HG03135 (cell line): ENCODE data around the gene PXK.
"Not testable (repeated sequence)": the region's sequence is repeated elsewhere in the genome, so short reads cannot be mapped to it uniquely, and the experiment has no call there.

Experiments
- ATAC-seq: cut with Tn5 transposase; IDR thresholded peaks from one replicate; pipeline ENCODE4 v1.9.1; 2021; ENCODE audit warnings: mild to moderate bottlenecking, moderate library complexity; ENCODE audit not compliant: unreplicated experiment

Gene PXK

GRCh38 chr3:58416191-58416590, 83.5 kb downstream of the PXK start:
- no peak for ATAC-seq

- no peak for ATAC-seq
Observed at GRCh38 chr3:58417075-58417474, 84.4 kb downstream of the PXK start.

- ATAC-seq: no peak
Observed at GRCh38 chr3:58418227-58418626, 85.5 kb downstream of the PXK start.

GRCh38 chr3:58419780-58420507, 87.3 kb downstream of the PXK start:
- peak; percentile 51 for ATAC-seq

- no peak for ATAC-seq
Observed at GRCh38 chr3:58421004-58421403, 88.3 kb downstream of the PXK start.

DNA sequence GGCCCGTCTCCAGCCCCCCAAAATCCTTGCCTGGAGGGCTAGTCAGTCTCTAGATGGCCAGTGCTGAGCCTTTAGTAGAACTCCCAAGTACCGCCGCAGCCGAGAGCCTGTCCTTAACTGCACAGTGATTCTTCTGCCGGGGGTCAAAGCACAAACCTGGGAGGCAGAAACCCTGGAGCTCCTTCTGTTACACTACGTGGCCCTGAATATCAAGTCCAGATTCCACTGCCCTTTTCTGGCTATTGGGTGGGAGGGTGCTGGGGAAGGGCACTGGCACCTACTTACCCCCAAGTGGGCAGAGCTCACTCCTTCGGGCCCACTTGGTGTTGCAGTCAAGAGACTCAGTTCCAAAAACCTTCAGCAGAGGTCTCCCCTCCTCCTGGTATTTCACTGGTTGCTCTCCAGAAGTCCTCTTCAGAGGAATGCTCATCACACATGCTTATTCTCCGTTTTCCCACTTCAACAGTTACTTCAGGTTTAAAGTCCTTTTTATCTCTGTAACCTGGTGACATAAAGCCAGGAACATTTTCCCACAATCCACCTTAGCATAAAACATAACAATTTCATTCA, 90.1 kb downstream of the PXK start:
- no peak for ATAC-seq

GRCh38 chr3:58424613-58425012, 91.9 kb downstream of the PXK start:
- no peak for ATAC-seq

DNA sequence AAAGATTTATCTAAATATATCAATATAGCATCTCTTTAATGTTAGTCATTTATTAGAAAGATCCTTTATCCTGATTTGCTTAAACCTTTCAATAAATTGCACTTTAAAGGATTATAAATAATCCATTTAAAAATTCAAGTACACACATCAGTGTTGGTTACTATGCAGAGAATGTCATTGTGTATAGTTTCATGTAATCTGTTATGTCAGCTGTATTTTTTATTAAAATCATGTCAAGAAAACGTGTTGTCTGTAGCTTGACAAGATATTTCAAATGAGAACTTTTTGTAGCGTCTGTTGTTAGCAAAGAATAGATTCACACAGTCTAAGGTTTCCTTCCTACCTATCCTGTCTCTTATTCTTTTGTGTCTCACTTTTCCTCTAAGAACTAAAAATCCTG, 93.1 kb downstream of the PXK start:
- ATAC-seq: no peak

- ATAC-seq: no peak
Observed at GRCh38 chr3:58427661-58428361, 95.1 kb downstream of the PXK start.

GRCh38 chr3:58429657-58430056, 97.0 kb downstream of the PXK start:
- ATAC-seq: no peak

- no peak for ATAC-seq
Observed at GRCh38 chr3:58432905-58433304, 100.2 kb downstream of the PXK start.

DNA sequence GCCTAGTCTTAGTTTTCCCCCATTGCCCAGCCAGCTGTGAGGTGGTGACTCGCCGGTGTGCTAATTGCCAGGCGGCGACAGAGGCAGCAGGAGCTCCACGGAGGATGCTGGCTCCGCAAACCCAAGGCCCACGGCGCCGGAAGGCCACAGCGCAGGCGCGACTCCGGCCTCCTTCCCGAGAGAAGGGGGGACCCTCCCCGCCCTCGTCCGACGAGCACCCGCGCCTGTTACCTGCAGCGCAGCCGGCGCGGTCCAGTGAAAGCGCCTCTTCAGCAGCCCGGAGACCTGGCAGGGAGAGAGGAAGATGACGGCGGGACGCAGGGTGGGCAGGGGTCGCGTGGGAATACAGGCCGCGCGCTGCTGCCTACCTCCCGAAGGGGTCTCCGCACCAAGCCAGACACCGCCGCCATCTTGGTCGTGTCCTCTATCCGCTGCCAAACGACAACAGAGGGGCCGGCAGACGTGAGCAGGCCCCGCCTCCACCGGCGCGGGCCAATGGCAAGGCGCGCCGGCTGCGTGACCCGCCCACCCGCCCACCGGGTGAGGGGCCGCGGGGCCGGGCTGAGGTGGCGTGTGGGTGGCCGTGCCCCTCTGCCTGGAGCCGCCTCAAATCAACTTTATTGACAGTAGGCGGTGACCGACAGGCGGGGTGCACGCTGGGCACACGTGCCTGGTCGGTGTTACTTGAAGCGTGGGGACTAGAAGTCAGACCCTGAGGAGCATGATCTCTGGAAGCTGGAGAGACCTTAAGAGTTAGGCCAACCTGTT, 100.9 kb downstream of the PXK start, which contains the start of gene PDHB:
TSS of gene PDHB (minus strand) at position 433 of the 768 bp plus-strand sequence. CDS start at position 410, 23 bp downstream.
- ATAC-seq: peak; percentile 97

DNA sequence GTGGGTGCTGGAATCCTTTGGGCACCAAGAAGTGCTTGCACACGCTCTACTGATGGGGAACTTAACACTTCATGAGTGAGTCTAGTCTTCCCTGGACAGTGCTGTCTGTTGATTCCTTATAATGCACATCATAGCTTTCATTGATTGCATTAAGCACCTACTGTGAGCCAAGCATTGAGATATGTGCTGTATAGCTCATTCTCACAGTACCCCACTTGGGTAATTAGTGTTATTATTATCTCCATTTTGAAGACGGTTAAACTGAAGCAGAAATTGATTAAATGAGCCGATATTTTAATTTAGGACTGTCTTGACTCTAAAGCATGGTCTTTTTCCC, 101.4 kb downstream of the PXK start:
- no peak for ATAC-seq

DNA sequence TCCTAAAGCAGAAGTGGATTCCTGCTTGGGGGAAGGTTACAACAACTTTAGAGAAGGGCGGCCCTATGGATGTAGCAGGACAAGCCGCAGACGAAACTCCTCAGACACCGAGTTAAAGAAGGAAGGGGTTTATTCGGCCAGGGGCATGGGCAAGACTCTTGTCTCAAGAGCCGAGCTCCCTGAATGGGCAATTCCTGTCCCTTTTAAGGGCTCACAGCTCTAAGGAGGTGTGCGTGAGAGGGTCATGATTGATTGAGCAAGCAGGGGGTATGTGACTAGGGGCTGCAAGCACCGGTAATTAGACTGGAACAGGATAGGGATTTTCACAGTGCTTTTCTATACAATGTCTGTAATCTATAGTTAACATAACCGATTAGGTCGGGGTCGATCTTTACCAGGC, 101.8 kb downstream of the PXK start:
- no peak for ATAC-seq

- ATAC-seq: no peak
Observed at GRCh38 chr3:58434990-58435389, 102.3 kb downstream of the PXK start.

GRCh38 chr3:58437276-58437675, 104.6 kb downstream of the PXK start:
- not testable (repeated sequence) for ATAC-seq

DNA sequence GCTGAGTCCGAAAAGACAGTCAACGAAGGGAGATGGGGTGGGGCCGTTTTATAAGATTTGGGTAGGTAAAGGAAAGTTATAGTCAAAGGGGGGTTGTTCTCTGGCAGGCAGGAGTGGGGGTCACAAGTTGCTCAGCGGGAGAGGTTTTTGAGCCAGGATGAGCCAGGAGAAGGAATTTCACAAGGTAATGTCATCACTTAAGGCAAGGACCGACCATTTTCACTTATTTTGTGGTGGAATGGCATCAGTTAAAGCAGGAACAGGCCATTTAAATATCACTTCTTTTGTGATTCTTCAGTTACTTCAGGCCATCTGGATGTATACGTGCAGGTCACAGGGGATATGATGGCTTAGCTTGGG, 108.3 kb downstream of the PXK start:
- not testable (repeated sequence) for ATAC-seq

GRCh38 chr3:58441514-58442450, 109.1 kb downstream of the PXK start:
- no peak for ATAC-seq

GRCh38 chr3:58452176-58452575, 119.5 kb downstream of the PXK start:
- no peak for ATAC-seq

GRCh38 chr3:58459160-58459559, 126.5 kb downstream of the PXK start:
- no peak for ATAC-seq

DNA sequence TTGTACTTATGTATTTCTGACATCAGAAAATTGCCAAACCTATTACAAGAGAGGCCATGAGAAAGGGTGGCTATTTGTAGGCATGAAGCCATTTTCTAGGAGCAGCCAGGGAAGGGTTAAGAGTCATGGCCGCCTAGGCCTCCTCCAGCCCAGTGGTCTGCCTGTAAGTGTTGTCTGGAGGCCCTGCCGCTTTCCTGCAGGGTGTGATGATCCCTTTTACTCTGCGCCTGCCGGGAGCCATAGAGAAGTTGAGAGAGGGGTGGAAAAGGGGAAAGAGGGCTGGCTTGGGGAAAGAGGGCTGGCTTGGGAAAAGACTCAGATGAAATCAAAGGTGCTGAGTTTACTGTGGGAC, 130.1 kb downstream of the PXK start:
- no peak for ATAC-seq
